Transverse colon (tissue), 3 donors: ENCODE data around the gene EML1.

ENCODE experiments used
- EP300 ChIP-seq: sonication (generic); formaldehyde crosslinking; IDR thresholded peaks from one replicate; pipeline ENCODE4 v1.6.1; 2017; ENCODE audit warnings: antibody characterized with exemption, low read depth
- TF ChIP-seq, protein P1 (sequence below), 5 experiments: fragments of 200-600 bp in 3 of 5; fragments of 450-650 bp in 2 of 5; sonication (generic) in 3 of 5; IDR thresholded peaks; 1 replicate in 2 of 5; 2 replicates in 3 of 5; pipeline ENCODE4 v1.5.1; 2016 to 2017; ENCODE audit warnings: antibody characterized with exemption in 5 of 5, inconsistent platforms in 3 of 5, mild to moderate bottlenecking in 2 of 5, moderate library complexity in 1 of 5

DNA sequence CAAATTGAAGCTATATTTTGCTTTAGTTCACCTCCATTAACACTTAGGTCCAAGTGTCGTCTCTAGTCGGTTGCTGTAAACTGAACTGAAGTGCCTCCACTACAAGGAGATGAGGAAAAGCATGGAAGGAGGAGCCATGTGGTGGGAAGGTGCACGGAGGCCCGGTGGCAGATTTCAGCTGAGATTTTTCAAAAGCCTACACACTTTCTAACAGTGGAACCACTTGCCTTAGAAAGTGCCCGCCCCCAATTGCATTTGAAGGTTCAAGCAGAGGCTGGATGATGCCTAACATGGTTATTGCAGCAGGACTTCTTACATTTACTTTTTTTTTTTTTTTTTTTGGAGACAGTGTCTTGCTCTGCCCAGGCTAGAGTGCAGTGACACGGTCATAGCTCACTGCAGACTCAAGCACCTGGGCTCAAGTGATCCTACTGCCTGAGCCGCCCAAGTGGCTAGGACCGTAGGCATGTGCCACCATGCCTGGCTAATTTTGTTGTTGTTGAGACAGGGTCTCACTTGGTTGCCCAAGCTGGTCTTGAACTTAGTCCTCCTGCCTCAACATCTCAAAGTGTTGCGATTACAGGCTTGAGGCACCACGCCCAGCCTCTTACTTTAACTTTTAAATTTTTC, 27.6 kb downstream of the EML1 start:
- TF ChIP-seq, protein P1, sequence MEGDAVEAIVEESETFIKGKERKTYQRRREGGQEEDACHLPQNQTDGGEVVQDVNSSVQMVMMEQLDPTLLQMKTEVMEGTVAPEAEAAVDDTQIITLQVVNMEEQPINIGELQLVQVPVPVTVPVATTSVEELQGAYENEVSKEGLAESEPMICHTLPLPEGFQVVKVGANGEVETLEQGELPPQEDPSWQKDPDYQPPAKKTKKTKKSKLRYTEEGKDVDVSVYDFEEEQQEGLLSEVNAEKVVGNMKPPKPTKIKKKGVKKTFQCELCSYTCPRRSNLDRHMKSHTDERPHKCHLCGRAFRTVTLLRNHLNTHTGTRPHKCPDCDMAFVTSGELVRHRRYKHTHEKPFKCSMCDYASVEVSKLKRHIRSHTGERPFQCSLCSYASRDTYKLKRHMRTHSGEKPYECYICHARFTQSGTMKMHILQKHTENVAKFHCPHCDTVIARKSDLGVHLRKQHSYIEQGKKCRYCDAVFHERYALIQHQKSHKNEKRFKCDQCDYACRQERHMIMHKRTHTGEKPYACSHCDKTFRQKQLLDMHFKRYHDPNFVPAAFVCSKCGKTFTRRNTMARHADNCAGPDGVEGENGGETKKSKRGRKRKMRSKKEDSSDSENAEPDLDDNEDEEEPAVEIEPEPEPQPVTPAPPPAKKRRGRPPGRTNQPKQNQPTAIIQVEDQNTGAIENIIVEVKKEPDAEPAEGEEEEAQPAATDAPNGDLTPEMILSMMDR (IDR thresholded peaks at IDR 0.05): no peak
- TF ChIP-seq EP300: no peak
